PC-3 (cell line): ENCODE data around the gene TANGO6. TPM values are rescaled to one million over a fixed set of nuclear protein-coding genes. Genes with fewer than 3 reads are reported as not detected.
A peak's percentile ranks its signal among the peaks of the same experiment; 100 is the strongest.

ENCODE experiments used
- ATAC-seq: fragments of 200-7000 bp; cut with Tn5 transposase; 2 replicates; pipeline ENCODE4 v1.9.1; 2020; ENCODE audit warnings: mild to moderate bottlenecking, moderate library complexity
- BruUV-seq: library from RNA; stranded (reverse); fragments of 400-500 nt; replicated peaks from 2 replicates; lab custom pipeline; 2021; lab: Mats Ljungman, UMichigan
- CTCF ChIA-PET: fragments of 300-600 bp; sonication (Branson Sonifier 250); formaldehyde crosslinking; loops from one replicate; lab custom pipeline; 2022; ENCODE audit warnings: antibody characterized with exemption; lab: Charles Lee
- POLR2A ChIA-PET: fragments of 300-600 bp; sonication (Branson Sonifier 250); formaldehyde crosslinking; loops from one replicate; lab custom pipeline; 2022; ENCODE audit warnings: antibody characterized with exemption; ENCODE audit not compliant: unreplicated experiment; lab: Charles Lee
- DNase-seq: peaks from one replicate; pipeline ENCODE4 v3.0.0-alpha.2; 2015
- H2AFZ ChIP-seq: fragments of 300-600 bp; sonication (generic); 2 replicates; pipeline ENCODE4 v1.6.0; 2016; ENCODE audit warnings: antibody characterized with exemption, low read length
- H3F3A ChIP-seq: fragments of 300-600 bp; sonication (generic); one replicate; pipeline ENCODE4 v1.6.0; 2017; ENCODE audit warnings: antibody characterized with exemption, low read length, control low read depth, mild to moderate bottlenecking; ENCODE audit not compliant: unreplicated experiment
- H3K27ac ChIP-seq: fragments of 300-600 bp; sonication (generic); 2 replicates; pipeline ENCODE4 v1.5.1; 2016; ENCODE audit warnings: mild to moderate bottlenecking, low read length
- H3K27me3 ChIP-seq: fragments of 300-600 bp; sonication (generic); 2 replicates; pipeline ENCODE4 v1.6.1; 2016; ENCODE audit warnings: low read length, mixed read lengths
- H3K36me3 ChIP-seq: fragments of 300-600 bp; sonication (generic); 2 replicates; pipeline ENCODE4 v1.6.1; 2016; ENCODE audit warnings: low read depth, mixed run types, low read length, mixed read lengths
- H3K4me1 ChIP-seq: fragments of 300-600 bp; sonication (generic); 2 replicates; pipeline ENCODE4 v1.5.1; 2016; ENCODE audit warnings: low read length; ENCODE audit not compliant: insufficient read depth
- H3K4me2 ChIP-seq: fragments of 300-600 bp; sonication (generic); 2 replicates; pipeline ENCODE4 v1.6.0; 2016; ENCODE audit warnings: low read length
- H3K4me3 ChIP-seq: fragments of 300-600 bp; sonication (generic); 2 replicates; pipeline ENCODE4 v1.5.1; 2016; ENCODE audit warnings: mild to moderate bottlenecking, low read length, mixed read lengths
- H3K79me2 ChIP-seq: fragments of 300-600 bp; sonication (generic); 2 replicates; pipeline ENCODE4 v1.6.1; 2017; ENCODE audit warnings: low read length, mixed read lengths
- H3K9ac ChIP-seq: fragments of 300-600 bp; sonication (generic); 2 replicates; pipeline ENCODE4 v1.6.0; 2016; ENCODE audit warnings: mild to moderate bottlenecking, low read length
- H3K9me2 ChIP-seq: fragments of 300-600 bp; sonication (generic); replicated peaks from 2 replicates; pipeline ENCODE4 v1.6.1; 2016; ENCODE audit warnings: mixed run types, low read length, mixed read lengths
- H3K9me3 ChIP-seq: fragments of 300-600 bp; sonication (generic); 2 replicates; pipeline ENCODE4 v1.6.1; 2016; ENCODE audit warnings: low read length, mixed read lengths
- H4K20me1 ChIP-seq: fragments of 300-600 bp; sonication (generic); 2 replicates; pipeline ENCODE4 v1.6.1; 2016; ENCODE audit warnings: low read length, mixed read lengths
- CTCF ChIP-seq: fragments of 300-600 bp; sonication (generic); conservative IDR thresholded peaks from 2 replicates; pipeline ENCODE4 v1.5.1; 2017; ENCODE audit warnings: antibody characterized with exemption, low read depth, mild to moderate bottlenecking, low read length
- EZH2 ChIP-seq: fragments of 300-600 bp; sonication (generic); IDR thresholded peaks from one replicate; pipeline ENCODE4 v1.6.1; 2017; ENCODE audit warnings: antibody characterized with exemption, mild to moderate bottlenecking, low read length; ENCODE audit not compliant: unreplicated experiment
- EZH2phosphoT487 ChIP-seq: fragments of 300-600 bp; sonication (generic); IDR thresholded peaks from 2 replicates; pipeline ENCODE4 v1.6.1; 2018; ENCODE audit warnings: mild to moderate bottlenecking, antibody characterized with exemption, low read length, borderline replicate concordance
- intact Hi-C: fragments of 100-400 bp; cut with micrococcal nuclease; formaldehyde crosslinking; loops from 2 replicates; pipeline ENCODE4 v1.9.0; 2023
- total RNA-seq: library from RNA; depleted of rRNA; stranded (reverse); fragments of >200 nt; gene quantifications from 2 replicates; pipeline ENCODE4 v1.2.3, GENCODE V29; 2014

The TANGO6 gene
- total RNA-seq, 1 experiment from 2014 or later = 9.4 TPM

DNA sequence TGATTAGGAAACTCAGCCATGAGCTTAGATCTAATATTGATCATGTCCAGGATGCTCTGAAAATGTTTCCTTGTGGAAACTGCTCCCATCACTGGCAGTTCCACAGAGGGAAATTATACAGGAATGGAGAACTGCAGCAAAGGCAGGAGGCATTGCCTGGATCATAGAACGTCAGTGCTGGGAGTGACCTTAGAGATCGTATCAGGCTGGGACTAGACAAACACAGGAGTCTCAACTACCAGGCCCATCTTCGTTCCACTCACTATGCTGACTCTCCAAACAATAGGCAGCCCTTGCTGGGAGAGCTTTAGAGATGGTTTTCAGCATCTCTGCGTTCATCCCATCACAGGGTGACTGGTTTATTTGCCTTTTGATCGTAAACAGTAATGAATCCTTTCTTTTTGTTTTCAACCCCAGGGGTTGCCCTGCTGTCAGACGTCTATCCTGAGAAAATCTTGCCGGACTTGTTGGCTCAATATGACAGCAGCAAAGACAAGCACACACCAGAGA, 130.3 kb downstream of the TANGO6 start:
- H3K4me3 ChIP-seq = no peak overlapping the region
- DNase-seq (no peak), ATAC-seq (peak; percentile 24; the same call in 1 of the 2 replicates)
- no peaks in the 10 kb centered on the region for H3K36me3 ChIP-seq
- intact Hi-C loops = no loop called here
- no peaks in the 10 kb centered on the region for H3F3A ChIP-seq
- H3K4me2 ChIP-seq = no peak overlapping the region
- H3K9ac ChIP-seq = no peak overlapping the region
- no peak overlapping the region for H2AFZ ChIP-seq
- H3K9me2 ChIP-seq = no peaks in the 10 kb centered on the region
- no peaks in the 10 kb centered on the region for H3K79me2 ChIP-seq
- ChIA-PET CTCF (no interaction called here), POLR2A (no interaction called here)
- no peaks in the 10 kb centered on the region for H3K27me3 ChIP-seq
- no TSS peak for BruUV-seq
- no peaks in the 10 kb centered on the region for H3K9me3 ChIP-seq
- peaks cover 10% of the 10 kb centered on the region; the same call in 1 of the 2 replicates for H3K4me1 ChIP-seq
- H3K27ac ChIP-seq = no peak overlapping the region
- TF ChIP-seq CTCF (no peak), EZH2phosphoT487 (no peak), EZH2 (no peak)
- H4K20me1 ChIP-seq = no peaks in the 10 kb centered on the region

GRCh38 chr16:68978303-68978954, 135.1 kb downstream of the TANGO6 start:
- no peak overlapping the region for H3K4me2 ChIP-seq
- CTCF ChIA-PET = interaction anchor here (0.6 kb wide), 1 partner anchor 388 kb away, joined by 5 read pairs; no protein-coding TSS in a partner anchor

More at GRCh38 chr16:68978303-68978954, 135.1 kb downstream of the TANGO6 start:
- Histone ChIP-seq H3K36me3 (no peaks in the 10 kb centered on the region), H3K4me1 (no peaks in the 10 kb centered on the region), H4K20me1 (no peaks in the 10 kb centered on the region), H3K27ac (no peak overlapping the region), H3K9me3 (no peaks in the 10 kb centered on the region), H3K27me3 (no peaks in the 10 kb centered on the region), H3F3A (no peaks in the 10 kb centered on the region), H3K9me2 (no peaks in the 10 kb centered on the region), H3K9ac (no peak overlapping the region), H2AFZ (no peak overlapping the region), H3K4me3 (no peak overlapping the region), H3K79me2 (no peaks in the 10 kb centered on the region)
- POLR2A ChIA-PET = no interaction called here
- intact Hi-C loops = no loop called here
- no peak for TF ChIP-seq CTCF
- no peak for TF ChIP-seq EZH2
- no peak for TF ChIP-seq EZH2phosphoT487
- no TSS peak for BruUV-seq
- ATAC-seq (no peak), DNase-seq (no peak)
